H9 (cell line): ENCODE measurements around the gene MATN1. TPM values are rescaled to one million over a fixed set of nuclear protein-coding genes. Genes with fewer than 3 reads are reported as not detected.

Experiments
- DNase-seq: peaks from one replicate; pipeline ENCODE4 v3.0.0-alpha.2; 2017
- H2AFZ ChIP-seq: one replicate; pipeline ENCODE4 v1.6.1; 2013; ENCODE audit warnings: mild to moderate bottlenecking, low read length, control low read depth, moderate library complexity
- H2AK5ac ChIP-seq: 2 replicates; pipeline ENCODE4 v1.6.1; 2013; ENCODE audit warnings: low read length, control low read depth, mixed read lengths; ENCODE audit not compliant: insufficient read length
- H2BK120ac ChIP-seq: one replicate; pipeline ENCODE4 v1.6.1; 2013; ENCODE audit warnings: low read depth, mild to moderate bottlenecking, low read length, control low read depth, inconsistent platforms; ENCODE audit not compliant: poor library complexity, severe bottlenecking
- H2BK12ac ChIP-seq: 2 replicates; pipeline ENCODE4 v1.6.1; 2013; ENCODE audit warnings: low read length, control low read depth, mixed read lengths, low read depth; ENCODE audit not compliant: insufficient read length
- H2BK15ac ChIP-seq: 2 replicates; pipeline ENCODE4 v1.6.1; 2013; ENCODE audit warnings: low read depth, low read length, control low read depth
- H2BK20ac ChIP-seq: one replicate; pipeline ENCODE4 v1.6.1; 2013; ENCODE audit warnings: low read depth, mild to moderate bottlenecking, low read length, control low read depth, inconsistent platforms; ENCODE audit not compliant: poor library complexity, severe bottlenecking
- H2BK5ac ChIP-seq: 2 replicates; pipeline ENCODE4 v1.6.1; 2013; ENCODE audit warnings: low read length, control low read depth, mixed read lengths; ENCODE audit not compliant: insufficient read length
- H3K14ac ChIP-seq: 2 replicates; pipeline ENCODE4 v1.6.1; 2013; ENCODE audit warnings: low read length, control low read depth; ENCODE audit not compliant: insufficient read depth
- H3K18ac ChIP-seq: 2 replicates; pipeline ENCODE4 v1.6.1; 2013; ENCODE audit warnings: low read depth, mild to moderate bottlenecking, mixed read lengths, low read length, control low read depth; ENCODE audit not compliant: insufficient read length
- H3K23ac ChIP-seq: 2 replicates; pipeline ENCODE4 v1.6.1; 2013; ENCODE audit warnings: low read length, control low read depth, mixed read lengths, low read depth; ENCODE audit not compliant: insufficient read length
- H3K23me2 ChIP-seq: 2 replicates; pipeline ENCODE4 v1.6.1; 2013; ENCODE audit warnings: low read depth, mild to moderate bottlenecking, mixed read lengths, low read length, control low read depth; ENCODE audit not compliant: insufficient read length, poor library complexity, severe bottlenecking
- H3K27ac ChIP-seq: 2 replicates; pipeline ENCODE4 v1.5.1; 2013; ENCODE audit warnings: low read length, control low read depth, mixed read lengths, low read depth; ENCODE audit not compliant: insufficient read length
- H3K27me3 ChIP-seq: 2 replicates; pipeline ENCODE4 v1.6.1; 2013; ENCODE audit warnings: low read length, control low read depth, inconsistent platforms; ENCODE audit not compliant: insufficient read depth
- H3K4ac ChIP-seq: 2 replicates; pipeline ENCODE4 v1.6.1; 2013; ENCODE audit warnings: low read depth, mild to moderate bottlenecking, control low read depth, inconsistent platforms, low read length, moderate library complexity
- H3K4me1 ChIP-seq: 2 replicates; pipeline ENCODE4 v1.6.1; 2013; ENCODE audit warnings: low read length, control low read depth, inconsistent platforms; ENCODE audit not compliant: insufficient read depth
- H3K4me2 ChIP-seq: 2 replicates; pipeline ENCODE4 v1.6.1; 2013; ENCODE audit warnings: low read length, control low read depth, mixed read lengths; ENCODE audit not compliant: insufficient read length, insufficient read depth
- H3K56ac ChIP-seq: 2 replicates; pipeline ENCODE4 v1.6.1; 2013; ENCODE audit warnings: low read depth, mild to moderate bottlenecking, mixed read lengths, low read length, control low read depth; ENCODE audit not compliant: insufficient read length
- H3K79me1 ChIP-seq: 2 replicates; pipeline ENCODE4 v1.6.1; 2013; ENCODE audit warnings: low read depth, mild to moderate bottlenecking, moderate library complexity, low read length, control low read depth, inconsistent platforms; ENCODE audit not compliant: insufficient read depth, poor library complexity, severe bottlenecking
- H3K79me2 ChIP-seq: 2 replicates; pipeline ENCODE4 v1.6.1; 2013; ENCODE audit warnings: low read length, control low read depth, inconsistent platforms; ENCODE audit not compliant: insufficient read depth
- H3K9ac ChIP-seq: 2 replicates; pipeline ENCODE4 v1.6.1; 2013; ENCODE audit warnings: low read length, control low read depth, mixed read lengths; ENCODE audit not compliant: insufficient read length; ENCODE audit errors: extremely low read depth
- H3K9me3 ChIP-seq: one replicate; pipeline ENCODE4 v1.6.1; 2013; ENCODE audit warnings: low read depth, low read length, inconsistent platforms; ENCODE audit not compliant: control insufficient read depth
- H3T11ph ChIP-seq: one replicate; pipeline ENCODE4 v1.6.1; 2013; ENCODE audit warnings: mild to moderate bottlenecking, low read length, control low read depth, inconsistent platforms
- H4K20me1 ChIP-seq: one replicate; pipeline ENCODE4 v1.6.1; 2013; ENCODE audit not compliant: control insufficient read depth, insufficient read length, insufficient read depth
- H4K5ac ChIP-seq: 2 replicates; pipeline ENCODE4 v1.6.1; 2013; ENCODE audit warnings: low read depth, mild to moderate bottlenecking, mixed read lengths, low read length, control low read depth; ENCODE audit not compliant: insufficient read length
- H4K8ac ChIP-seq: replicated peaks from 2 replicates; pipeline ENCODE4 v1.6.1; 2013; ENCODE audit warnings: low read length, control low read depth, mixed read lengths, low read depth; ENCODE audit not compliant: insufficient read length
- H4K91ac ChIP-seq: 2 replicates; pipeline ENCODE4 v1.6.1; 2013; ENCODE audit warnings: low read depth, mild to moderate bottlenecking, moderate library complexity, mixed read lengths, low read length, control low read depth; ENCODE audit not compliant: insufficient read length
- H3K27ac Mint-ChIP-seq, 3 experiments: 2 replicates in 2 of 3; 3 replicates in 1 of 3; pipeline ENCODE4 v1.8.0; 2020 to 2021; ENCODE audit warnings: mixed read lengths in 3 of 3, mild to moderate bottlenecking in 1 of 3, moderate library complexity in 1 of 3
- H3K27me3 Mint-ChIP-seq: 2 replicates; pipeline ENCODE4 v1.8.0; 2021; ENCODE audit warnings: low read depth, mild to moderate bottlenecking, moderate library complexity, mixed read lengths
- H3K36me3 Mint-ChIP-seq, 3 experiments: 2 replicates in 2 of 3; 3 replicates in 1 of 3; pipeline ENCODE4 v1.8.0; 2020 to 2021; ENCODE audit warnings: low read depth in 3 of 3, mixed read lengths in 3 of 3; ENCODE audit not compliant: insufficient read depth in 1 of 3
- H3K4me1 Mint-ChIP-seq, 2 experiments: 2 replicates each; pipeline ENCODE4 v1.8.0; 2020; ENCODE audit warnings: mixed read lengths in 2 of 2
- H3K4me3 Mint-ChIP-seq, 2 experiments: 2 replicates in 1 of 2; 3 replicates in 1 of 2; pipeline ENCODE4 v1.8.0; 2020 to 2021; ENCODE audit warnings: mild to moderate bottlenecking in 2 of 2, mixed read lengths in 2 of 2, moderate library complexity in 1 of 2
- H3K9me3 Mint-ChIP-seq, 2 experiments: 2 replicates in 1 of 2; 3 replicates in 1 of 2; pipeline ENCODE4 v1.8.0; 2020; ENCODE audit warnings: mild to moderate bottlenecking in 2 of 2, mixed read lengths in 2 of 2, moderate library complexity in 1 of 2
- CTCF ChIP-seq: fragments of 200-600 bp; sonication (generic); conservative IDR thresholded peaks from 3 replicates; pipeline ENCODE4 v1.8.0; 2021; ENCODE audit warnings: antibody characterized with exemption, mild to moderate bottlenecking
- WGBS: extraction: QIAGEN DNeasy Blood & Tissue Kit; methylation state at CpG from one replicate; pipeline ENCODE4 v1.1.7; 2013; ENCODE audit warnings: missing lambda C conversion rate, low lambda C conversion rate, mixed read lengths; ENCODE audit not compliant: insufficient read length; ENCODE audit errors: extremely low coverage; 5-methylcytosine and 5-hydroxymethylcytosine counted together
- total RNA-seq: library from RNA; stranded (reverse); gene quantifications from 2 replicates; pipeline ENCODE4 v1.2.1, GENCODE V29; 2021

MATN1 gene
- total RNA-seq, 1 experiment from 2014 or later, result not detected

DNA sequence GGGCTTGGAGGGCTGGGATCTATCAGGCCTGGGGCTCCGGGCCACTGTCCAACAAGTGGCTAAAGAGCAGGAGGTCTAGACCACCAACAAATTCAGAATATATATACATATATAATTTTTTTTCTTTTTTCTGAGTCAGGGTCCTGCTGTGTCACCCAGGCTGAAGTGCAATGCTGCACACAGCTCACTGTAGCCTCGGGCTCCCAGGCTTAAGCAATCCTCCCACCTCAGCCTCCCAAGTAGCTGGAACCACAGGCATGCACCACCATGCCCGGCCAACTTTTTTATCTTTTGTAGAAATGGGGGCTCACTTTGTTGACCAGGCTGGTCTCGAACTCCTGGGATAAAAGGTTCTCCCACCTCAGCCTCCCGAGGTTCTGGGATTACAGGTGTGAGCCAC lies 41.0 kb upstream of the MATN1 start:
- H3K23ac ChIP-seq, result no peak overlapping the region
- DNase-seq, result no peak
- no peak overlapping the region for H2BK20ac ChIP-seq
- no peak overlapping the region for H2AK5ac ChIP-seq
- H3K23me2 ChIP-seq, result no peaks in the 10 kb centered on the region
- H3K27ac ChIP-seq, result no peak overlapping the region
- no peak overlapping the region for H2BK120ac ChIP-seq
- H3K9ac ChIP-seq, result no peak overlapping the region
- no peak overlapping the region for H3T11ph ChIP-seq
- peaks cover 0 to 5% (median 0%) of the 10 kb centered on the region in 3 experiments; a peak in 1 of 7 replicates for H3K36me3 Mint-ChIP-seq
- no peak overlapping the region for H2AFZ ChIP-seq
- no CpG with 5 or more reads among the region's 5 CpGs for WGBS
- no peaks in the 10 kb centered on the region for H3K79me2 ChIP-seq
- H2BK12ac ChIP-seq, result no peak overlapping the region
- H3K4me3 Mint-ChIP-seq, result no peak overlapping the region
- no peak overlapping the region for H2BK15ac ChIP-seq
- peaks cover 0 to 4% of the 10 kb centered on the region in 2 experiments; a peak in 3 of 5 replicates for H3K9me3 Mint-ChIP-seq
- no peak overlapping the region for H3K56ac ChIP-seq
- H4K91ac ChIP-seq, result no peak overlapping the region
- TF ChIP-seq CTCF, result no peak
- H3K4ac ChIP-seq, result no peak overlapping the region
- H3K18ac ChIP-seq, result no peak overlapping the region
- no peak overlapping the region; a peak in 1 of 7 replicates for H3K27ac Mint-ChIP-seq
- no peaks in the 10 kb centered on the region for H3K79me1 ChIP-seq
- H4K5ac ChIP-seq, result no peak overlapping the region
- no peaks in the 10 kb centered on the region; the same call in 1 of the 2 replicates for H3K27me3 ChIP-seq
- H3K4me2 ChIP-seq, result no peak overlapping the region
- peaks cover 19 to 23% of the 10 kb centered on the region in 2 experiments for H3K4me1 Mint-ChIP-seq
- no peaks in the 10 kb centered on the region for H3K9me3 ChIP-seq
- no peak overlapping the region for H2BK5ac ChIP-seq
- H4K8ac ChIP-seq, result no peak overlapping the region
- peaks cover 4% of the 10 kb centered on the region for H3K27me3 Mint-ChIP-seq
- no peaks in the 10 kb centered on the region for H3K4me1 ChIP-seq
- no peak overlapping the region for H3K14ac ChIP-seq
- no peaks in the 10 kb centered on the region for H4K20me1 ChIP-seq
